Skeletal muscle cell (primary cell): ENCODE measurements around the gene S1PR1.
"Not testable (repeated sequence)": the region's sequence is repeated elsewhere in the genome, so short reads cannot be mapped to it uniquely, and the experiment has no call there.

ENCODE experiments used
- DNase-seq: peaks from one replicate; pipeline ENCODE4 v3.0.0-alpha.2; 2010; ENCODE audit warnings: low read depth
- H3K4me3 ChIP-seq: 2 replicates; pipeline ENCODE4 v1.5.1; 2011; ENCODE audit warnings: low read depth, mild to moderate bottlenecking, control low read depth, low read length, moderate library complexity

The S1PR1 gene

GRCh38 chr1:101236516-101237228 is at the start of gene S1PR1:
TSS of gene S1PR1 (plus strand) at chr1:101237019. CDS start at chr1:101238985, 1,966 bp downstream.
- peak within 1 kb of the TSS; percentile 81 for H3K4me3 ChIP-seq
- DNase-seq: peak; percentile 37

- no peak overlapping the region for H3K4me3 ChIP-seq
- no peak for DNase-seq
Observed at GRCh38 chr1:101187297-101187696, 49.5 kb upstream of the S1PR1 start.

- H3K4me3 ChIP-seq: no peak overlapping the region
- DNase-seq: no peak
Observed at GRCh38 chr1:101188331-101188730, 48.5 kb upstream of the S1PR1 start.

DNA sequence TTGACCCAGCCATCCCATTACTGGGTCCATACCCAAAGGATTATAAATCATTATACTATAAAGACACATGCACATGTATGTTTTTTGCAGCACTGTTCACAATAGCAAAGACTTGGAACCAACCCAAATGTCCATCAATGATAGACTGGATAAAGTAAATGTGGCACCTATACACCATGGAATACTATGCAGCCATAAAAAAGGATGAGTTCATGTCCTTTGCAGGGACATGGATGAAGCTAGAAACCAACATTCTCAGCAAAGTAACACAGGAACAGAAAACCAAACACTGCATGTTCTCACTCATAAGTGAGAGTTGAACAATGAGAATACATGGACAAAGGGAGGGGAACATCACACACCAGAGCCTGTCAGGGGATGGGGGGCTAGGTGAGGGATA is 47.9 kb upstream of the S1PR1 start:
- DNase-seq, H3K4me3 ChIP-seq: not testable (repeated sequence)

DNA sequence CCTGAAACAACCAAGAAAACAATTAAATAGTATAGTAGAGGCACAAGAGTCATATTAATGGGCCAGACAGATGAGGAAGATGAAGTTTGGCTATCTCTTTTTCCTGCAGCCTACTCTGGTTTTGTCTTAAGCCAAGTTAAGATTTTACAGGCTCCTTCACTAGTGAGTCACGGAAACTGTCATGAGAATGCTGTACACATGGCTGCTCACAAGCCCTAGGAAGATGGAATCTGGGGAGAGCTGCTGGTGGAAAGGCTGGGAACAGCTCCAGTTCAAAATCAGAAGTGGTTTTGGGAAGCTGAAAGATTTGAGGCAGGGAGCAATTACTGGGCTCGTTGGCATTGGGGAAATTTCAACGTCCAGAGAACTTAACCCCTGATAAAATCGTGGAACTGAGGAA is 46.4 kb upstream of the S1PR1 start:
- no peak for DNase-seq
- no peak overlapping the region for H3K4me3 ChIP-seq

GRCh38 chr1:101191049-101191448 is 45.8 kb upstream of the S1PR1 start:
- no peak for DNase-seq

GRCh38 chr1:101193733-101194169 is 43.1 kb upstream of the S1PR1 start:
- no peak overlapping the region for H3K4me3 ChIP-seq
- no peak for DNase-seq

More at GRCh38 chr1:101191049-101191448, 45.8 kb upstream of the S1PR1 start:
- no peak overlapping the region for H3K4me3 ChIP-seq

DNA sequence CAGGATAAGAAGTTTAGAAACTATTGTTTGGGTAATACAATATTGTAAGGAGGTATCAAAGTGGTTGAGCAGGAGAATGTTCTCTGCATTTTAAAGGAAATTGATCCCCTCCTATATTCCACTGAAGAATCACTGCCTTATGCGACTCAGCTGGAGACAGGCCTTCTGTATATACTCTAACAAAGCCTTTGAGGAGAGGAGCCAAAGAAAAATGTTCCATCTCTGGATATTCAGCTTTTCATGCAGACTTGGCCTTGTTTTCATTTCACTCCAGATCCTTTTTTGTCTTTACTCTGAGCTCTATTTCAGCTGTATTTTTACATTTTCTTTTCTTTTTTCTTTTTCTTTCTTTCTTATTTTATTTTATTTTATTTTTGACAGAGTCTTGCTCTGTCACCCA is 42.1 kb upstream of the S1PR1 start:
- DNase-seq: no peak
- no peak overlapping the region for H3K4me3 ChIP-seq

- H3K4me3 ChIP-seq: no peak overlapping the region
- DNase-seq: no peak
Observed at GRCh38 chr1:101196668-101197067, 40.2 kb upstream of the S1PR1 start.

- no peak overlapping the region for H3K4me3 ChIP-seq
- no peak for DNase-seq
Observed at GRCh38 chr1:101198842-101199636, 37.8 kb upstream of the S1PR1 start.

DNA sequence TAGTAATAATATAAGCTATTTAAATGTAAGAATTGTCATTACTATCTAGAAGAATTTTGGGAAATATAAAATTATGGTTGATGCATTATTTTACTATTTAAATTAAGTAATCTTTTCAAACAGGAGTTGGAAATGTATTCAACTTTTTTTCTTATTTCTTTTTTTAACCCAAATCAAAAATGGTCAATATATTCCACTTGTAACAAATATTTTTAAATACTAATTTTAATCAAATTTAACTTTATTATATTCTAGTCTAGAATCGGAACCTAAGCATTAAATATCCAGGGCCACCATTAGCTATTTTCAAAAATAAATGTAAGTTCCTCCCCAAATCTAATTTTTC is 37.2 kb upstream of the S1PR1 start:
- no peak overlapping the region for H3K4me3 ChIP-seq
- no peak for DNase-seq

- peak; percentile 65 for DNase-seq
Observed at GRCh38 chr1:101200513-101200912, 36.3 kb upstream of the S1PR1 start.

GRCh38 chr1:101203820-101204540 is 32.8 kb upstream of the S1PR1 start:
- no peak overlapping the region for H3K4me3 ChIP-seq
- DNase-seq: no peak

More at GRCh38 chr1:101200513-101200912, 36.3 kb upstream of the S1PR1 start:
- H3K4me3 ChIP-seq: no peak overlapping the region

DNA sequence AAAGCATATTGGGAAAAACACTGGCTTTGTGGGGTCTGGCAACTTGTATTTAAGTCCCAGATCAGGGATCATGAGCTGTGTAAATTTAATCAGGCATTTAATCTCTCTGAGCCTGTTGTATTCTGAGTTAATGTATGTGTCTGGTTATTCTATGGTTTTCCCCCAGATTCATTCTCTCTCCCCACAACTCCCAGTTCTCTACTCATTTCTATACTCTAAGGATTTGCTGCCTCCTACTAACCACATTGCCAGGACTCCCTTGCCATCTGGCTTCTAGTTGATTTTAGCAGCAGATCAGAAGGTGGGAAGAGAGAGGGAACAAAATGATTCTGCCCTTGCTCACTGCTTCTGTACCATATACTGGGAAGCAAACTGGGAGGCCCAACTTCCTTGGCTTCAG is 31.4 kb upstream of the S1PR1 start:
- no peak for DNase-seq

GRCh38 chr1:101206139-101206538 is 30.7 kb upstream of the S1PR1 start:
- not testable (repeated sequence) for DNase-seq, H3K4me3 ChIP-seq

More for the DNA sequence above, 31.4 kb upstream of the S1PR1 start:
- no peak overlapping the region for H3K4me3 ChIP-seq

GRCh38 chr1:101207271-101207670 is 29.5 kb upstream of the S1PR1 start:
- not testable (repeated sequence) for DNase-seq, H3K4me3 ChIP-seq

- DNase-seq: no peak
- no peak overlapping the region for H3K4me3 ChIP-seq
Observed at GRCh38 chr1:101207891-101208290, 28.9 kb upstream of the S1PR1 start.

DNA sequence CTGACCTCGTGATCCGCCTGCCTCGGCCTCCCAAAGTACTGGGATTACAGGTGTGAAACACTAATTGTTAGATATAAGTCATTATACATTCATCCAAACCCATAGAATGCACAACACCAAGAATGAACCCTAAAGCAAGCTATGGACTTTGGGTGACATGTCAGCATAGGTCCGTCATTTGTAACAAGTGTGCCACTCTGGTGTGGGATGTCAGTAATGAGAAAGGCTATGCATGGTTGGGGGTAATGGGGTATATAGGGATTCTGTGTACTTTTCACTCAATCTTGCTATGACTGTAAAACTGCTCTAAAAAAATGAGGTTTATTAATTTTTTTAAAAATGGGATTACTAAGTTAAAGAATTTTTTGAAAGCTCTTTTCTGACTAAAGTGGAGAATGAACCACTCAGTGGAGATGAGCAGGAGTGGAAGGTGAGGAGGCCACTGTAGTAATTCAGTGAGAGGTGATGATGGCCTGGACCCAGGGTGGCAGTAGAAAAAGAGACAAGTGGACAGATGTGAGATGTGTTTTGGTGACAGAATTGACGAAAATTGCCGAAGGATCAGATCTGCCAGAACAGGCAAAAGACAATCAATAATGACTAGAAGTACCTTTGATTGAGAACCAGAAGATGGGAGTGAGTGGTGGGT is 21.3 kb upstream of the S1PR1 start:
- no peak for DNase-seq
- no peak overlapping the region for H3K4me3 ChIP-seq

DNA sequence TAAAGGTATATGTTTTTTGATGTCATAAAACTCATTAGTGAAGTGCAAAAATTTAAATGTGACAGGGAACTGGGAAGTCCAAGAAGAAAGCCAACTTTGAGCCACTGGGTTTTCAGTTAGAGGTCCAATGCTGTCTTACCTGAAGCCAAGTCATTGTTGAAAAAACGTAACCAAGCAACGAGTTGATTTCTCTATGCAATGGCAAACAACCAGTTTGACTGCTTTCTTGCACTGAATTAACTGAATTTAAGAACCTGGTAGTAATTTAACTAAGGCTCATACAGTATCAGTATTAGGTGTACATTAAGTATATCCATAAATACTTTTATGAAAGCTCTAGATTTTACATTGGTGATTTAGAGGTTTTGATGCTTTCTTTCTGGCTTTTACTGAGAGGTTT is 20.2 kb upstream of the S1PR1 start:
- DNase-seq: no peak
- no peak overlapping the region for H3K4me3 ChIP-seq

DNA sequence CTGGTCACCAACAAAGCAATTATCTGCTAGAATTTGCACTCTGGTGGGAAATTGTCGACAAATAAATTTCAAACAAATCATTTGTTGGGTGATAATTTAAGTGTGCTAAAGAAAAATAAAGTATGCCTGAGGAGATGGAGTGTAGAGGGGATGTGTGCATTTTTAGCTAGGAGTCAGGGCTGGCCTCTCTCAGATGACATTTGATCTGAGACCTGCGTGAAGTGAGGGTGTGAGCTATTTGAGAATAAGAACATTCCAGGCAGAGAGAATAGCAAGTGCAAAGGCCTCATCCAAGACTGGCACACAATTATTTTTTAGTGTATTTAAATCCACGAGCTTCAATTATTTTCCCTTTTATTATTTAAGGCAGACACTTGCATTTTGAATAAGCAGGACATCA is 19.7 kb upstream of the S1PR1 start:
- no peak overlapping the region for H3K4me3 ChIP-seq

More for the DNA sequence above, 19.7 kb upstream of the S1PR1 start:
- DNase-seq: no peak
